ENCODE results near the gene PDK3.

Gene PDK3

DNA sequence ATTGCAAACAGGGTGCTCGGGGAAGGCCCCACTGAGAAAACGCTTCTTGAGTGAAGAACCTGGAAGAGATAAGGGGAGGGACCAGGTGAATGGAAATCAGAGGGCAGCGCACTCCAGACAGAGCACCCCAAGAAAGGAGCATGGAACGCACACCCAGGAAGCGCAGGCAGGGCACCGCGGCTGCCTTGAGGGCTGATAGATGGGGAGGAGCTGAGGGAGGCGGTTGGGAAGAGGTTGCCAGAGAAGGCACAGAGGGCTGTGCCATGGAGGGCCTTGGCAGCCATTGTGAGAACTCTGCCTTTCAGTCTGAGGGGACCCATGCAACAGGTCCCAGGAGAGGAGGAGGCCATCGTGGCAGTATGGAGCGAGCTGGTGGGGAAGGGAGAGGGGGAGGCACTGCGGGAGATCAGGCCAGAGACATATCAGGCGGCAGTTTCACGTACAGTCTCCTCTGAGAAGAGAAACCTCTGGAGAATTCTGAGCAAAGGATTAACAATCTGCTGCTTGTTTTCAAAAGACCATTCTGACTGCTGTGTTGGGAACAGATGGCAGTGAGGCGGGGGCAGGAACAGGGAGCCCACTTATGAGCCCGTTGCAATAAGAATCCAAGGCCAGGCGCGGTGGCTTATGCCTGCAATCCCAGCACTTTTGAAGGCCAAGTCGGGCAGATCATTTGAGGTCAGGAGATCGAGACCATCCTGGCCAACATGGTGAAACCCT lies 98.4 kb downstream of the PDK3 start:
- no peak for DNase-seq

DNA sequence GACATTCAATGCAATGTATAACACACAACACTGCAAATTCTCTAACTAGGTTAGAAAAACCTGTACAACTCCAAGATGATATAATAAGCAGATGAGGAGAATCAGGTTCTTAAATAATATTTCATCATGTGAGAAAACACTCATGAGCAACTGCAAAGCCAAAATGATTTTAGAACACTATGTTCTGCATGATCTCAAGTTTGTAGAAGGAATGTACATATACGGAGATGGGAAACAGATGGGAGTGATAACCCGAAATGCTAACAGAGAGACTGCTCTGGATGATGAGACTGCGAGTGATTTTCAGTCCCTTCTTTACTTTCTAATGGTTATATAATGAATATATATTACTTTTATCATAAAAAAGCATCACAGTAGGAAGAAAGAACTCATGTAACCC lies 101.2 kb downstream of the PDK3 start:
- no peak for DNase-seq

- no peak for DNase-seq
These were observed 102.1 kb downstream of the PDK3 start for GRCh38 chrX:24567169-24567568.

GRCh38 chrX:24574743-24575142 lies 109.7 kb downstream of the PDK3 start:
- no peak for DNase-seq

GRCh38 chrX:24575496-24575895 lies 110.4 kb downstream of the PDK3 start:
- DNase-seq = no peak

DNA sequence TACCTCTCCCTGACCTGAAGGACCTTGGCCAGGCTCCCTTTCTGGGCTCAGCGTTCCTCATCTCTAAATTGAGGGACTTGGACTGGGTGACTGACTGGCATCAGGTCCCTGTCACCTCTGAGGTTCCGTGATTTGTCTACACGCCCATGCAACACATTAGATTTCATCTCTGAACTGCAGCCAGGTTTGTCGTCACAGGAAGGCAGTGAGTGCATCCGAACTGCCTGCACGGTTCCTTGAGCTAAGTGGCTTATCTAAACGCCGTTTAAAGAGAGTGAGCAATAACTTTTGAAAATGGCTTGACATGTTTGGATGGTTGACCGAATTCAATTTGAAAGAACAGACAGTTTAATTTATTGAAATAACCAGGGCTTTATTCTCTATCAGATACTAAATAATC lies 112.0 kb downstream of the PDK3 start:
- no peak for DNase-seq

Data from hematopoietic multipotent progenitor cell treated with erythropoietin and hydrocortisone succinate and interleukin-3 and kit ligand, for 8 days (in vitro differentiated cells).